HepG2 (cell line): ENCODE measurements around the gene CDH11.

Experiments
- ATF1 ChIP-seq: IDR thresholded peaks from 2 replicates; pipeline ENCODE4 v1.6.1; 2016; ENCODE audit warnings: mild to moderate bottlenecking, control low read depth
- CTCF ChIP-seq: sonication (generic); formaldehyde crosslinking; IDR thresholded peaks from 2 replicates; pipeline ENCODE4 v1.5.0; 2020; ENCODE audit warnings: mild to moderate bottlenecking, missing genetic modification reagents, moderate library complexity
- DDIT3 ChIP-seq: sonication (generic); formaldehyde crosslinking; IDR thresholded peaks from 2 replicates; pipeline ENCODE4 v1.4.0; 2020; ENCODE audit warnings: mild to moderate bottlenecking, missing genetic modification reagents
- NCOR1 ChIP-seq: fragments of 200-600 bp; sonication (generic); IDR thresholded peaks from 2 replicates; pipeline ENCODE4 v1.7.0; 2017; ENCODE audit warnings: antibody characterized with exemption, low read length, borderline replicate concordance
- ZMYM3 ChIP-seq: sonication (generic); formaldehyde crosslinking; IDR thresholded peaks from 2 replicates; pipeline ENCODE4 v1.5.1; 2020; ENCODE audit warnings: mild to moderate bottlenecking, missing genetic modification reagents
- ZNF580 ChIP-seq: IDR thresholded peaks from 2 replicates; pipeline ENCODE4 v1.6.1; 2016; ENCODE audit warnings: low read depth, borderline replicate concordance
- ZNF776 ChIP-seq: sonication (generic); formaldehyde crosslinking; IDR thresholded peaks from 2 replicates; pipeline ENCODE4 v1.4.0; 2020; ENCODE audit warnings: mild to moderate bottlenecking, missing genetic modification reagents

GRCh38 chr16:64983963-64984362 lies 137.9 kb downstream of the CDH11 start:
- no peak for TF ChIP-seq ZNF580 (CRISPR knock-in tag)
- TF ChIP-seq ZNF776 (CRISPR knock-in tag), result no peak
- TF ChIP-seq DDIT3, result no peak
- TF ChIP-seq CTCF (CRISPR knock-in tag), result 0 out of 2 replicates have a peak, but pooled peaks have one; percentile 15
- no peak for TF ChIP-seq NCOR1
- TF ChIP-seq ZMYM3 (CRISPR knock-in tag), result no peak
- TF ChIP-seq ATF1, result no peak
